K562 treated with DMSO at 1 percent for 4 hours (cell line): ENCODE results near the gene ZNF2. TPM values are rescaled to one million over a fixed set of nuclear protein-coding genes. Genes with fewer than 3 reads are reported as not detected.

Source experiments
- total RNA-seq: library from RNA; unstranded; fragments of 300-600 nt; gene quantifications from 2 replicates; pipeline ENCODE4 v1.2.3, GENCODE V29; 2022; ENCODE audit not compliant: insufficient read depth

The ZNF2 gene
- total RNA-seq, result 1.4 and 2.5 TPM in 2 replicates

DNA sequence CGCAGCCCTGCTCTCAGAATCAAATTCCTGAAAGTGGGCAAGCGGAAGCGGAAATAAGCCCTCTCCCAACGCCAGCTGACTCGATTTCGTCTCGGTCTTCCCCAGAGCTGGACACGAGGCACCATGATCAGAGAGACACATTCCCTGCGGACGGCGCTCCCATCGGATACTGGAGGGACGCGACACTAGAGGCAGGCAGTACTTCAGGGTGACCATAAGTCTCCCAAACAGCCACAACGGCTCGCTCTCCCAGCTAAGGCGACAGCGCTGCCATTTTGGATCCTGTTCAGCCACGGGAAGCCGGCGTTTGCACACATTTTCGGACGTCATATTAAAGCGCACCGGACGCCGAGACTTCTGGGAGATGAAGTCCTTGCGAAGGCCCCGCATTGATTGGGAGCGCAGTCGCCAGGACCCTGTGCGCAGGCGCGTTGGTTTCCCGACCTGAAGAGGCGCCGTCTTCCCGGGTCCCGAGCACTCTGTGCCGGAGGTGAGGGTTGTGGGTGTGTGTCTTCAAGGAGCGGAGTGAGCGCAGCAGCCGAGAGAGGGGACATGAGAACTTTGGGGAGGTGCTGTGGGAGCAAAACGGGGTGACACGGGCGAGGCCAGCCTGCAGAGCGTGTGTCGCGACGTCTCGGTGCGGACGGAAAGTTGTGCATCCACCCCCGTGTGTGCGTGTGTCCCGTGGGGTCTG lies at the start of gene ZNF2:
TSS of gene ZNF2 (plus strand) at position 439 of the 694 bp plus-strand sequence. CDS start 10,418 bp downstream, outside the sequence.

DNA sequence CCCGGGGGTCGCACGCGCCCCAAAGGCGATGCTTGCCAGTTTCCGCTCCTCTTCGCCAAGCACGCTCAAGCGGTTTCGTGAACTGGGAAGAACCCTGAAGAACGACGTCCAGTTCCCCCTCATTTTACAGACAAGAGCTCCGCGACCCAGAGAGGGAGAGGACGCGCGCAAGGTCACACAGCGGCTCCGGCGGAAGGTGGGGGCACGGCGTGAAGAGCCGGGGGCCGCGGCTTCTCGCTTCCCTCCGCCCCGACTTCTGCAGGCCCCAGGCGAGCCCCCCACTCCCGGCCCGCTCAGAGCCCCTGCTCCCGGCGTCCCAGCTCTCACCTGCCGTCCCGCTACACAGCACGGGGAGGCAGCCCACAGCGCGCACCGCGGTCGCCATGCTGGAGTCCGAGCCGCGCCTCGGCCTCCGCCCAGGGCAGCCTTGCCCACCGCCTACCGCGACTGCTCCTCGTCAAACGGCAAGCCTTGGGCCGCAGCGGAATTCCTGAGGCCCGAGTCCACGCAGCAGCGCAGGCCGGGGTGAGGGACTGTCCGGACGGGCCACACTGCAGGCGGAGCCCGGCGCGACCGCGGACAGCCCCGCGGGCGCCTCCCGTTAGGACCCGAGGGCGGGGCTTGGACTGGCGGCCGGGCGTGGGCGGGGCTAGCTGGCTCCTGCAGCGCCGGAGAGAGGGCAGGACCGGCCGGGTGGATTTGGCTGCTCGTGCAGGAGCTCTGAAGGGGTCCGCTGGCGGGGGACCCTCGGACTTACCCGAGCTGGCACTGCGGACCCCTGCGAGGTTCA lies 44.0 kb upstream of the ZNF2 start, which contains the start of gene MRPS5:
TSS of gene MRPS5 (minus strand) at position 402 of the 790 bp plus-strand sequence. CDS start at position 385, 17 bp downstream.

GRCh38 chr2:95159690-95160449 lies 5.7 kb upstream of the ZNF2 start, which contains the start of gene ZNF514:
TSS of gene ZNF514 (minus strand) at chr2:95159848. CDS start at chr2:95153253, 6,595 bp downstream.

DNA sequence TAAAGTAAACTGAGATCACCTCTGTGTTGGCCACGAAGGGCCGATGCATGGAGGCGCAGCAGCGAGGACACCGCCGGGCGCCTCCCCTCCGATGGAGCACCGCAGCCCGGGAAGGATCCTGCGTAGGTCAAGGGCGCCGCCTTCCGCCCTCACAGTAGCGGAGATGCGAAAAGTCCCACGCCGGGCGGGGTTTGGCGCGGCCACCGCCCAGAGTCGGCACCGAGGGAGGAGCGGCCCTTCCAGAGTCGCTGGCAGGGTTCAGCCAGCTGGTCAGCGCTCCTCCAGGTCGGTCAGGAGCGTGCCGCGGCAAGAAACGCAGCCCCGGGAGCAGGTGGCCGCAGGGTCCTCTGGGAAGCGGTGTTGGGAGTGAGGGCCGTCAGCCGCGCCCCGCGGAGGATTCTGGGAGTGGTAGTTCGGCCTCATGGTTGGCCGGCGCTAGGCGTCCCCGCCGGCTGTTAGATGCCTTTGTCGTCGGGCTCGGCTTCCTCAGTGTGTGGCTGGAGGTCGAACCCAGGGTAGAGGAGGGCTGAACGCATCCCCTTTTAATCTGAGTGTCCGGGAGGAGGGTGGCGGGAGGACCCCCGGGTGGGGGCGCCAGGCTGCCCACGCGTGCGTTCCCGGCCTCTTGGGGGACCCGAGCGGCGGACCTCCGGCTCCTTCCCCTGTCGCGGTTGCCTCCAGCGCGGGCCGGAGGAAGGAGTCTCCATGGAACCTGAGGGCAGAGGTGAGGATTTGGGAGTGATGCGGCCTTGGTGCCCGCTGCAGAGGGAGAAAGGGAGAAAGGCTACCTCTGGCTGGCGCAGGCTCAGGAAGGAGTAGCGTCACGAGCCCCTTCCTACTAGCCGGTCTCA lies 41.7 kb downstream of the ZNF2 start, which contains the start of gene ZNF892:
TSS of gene ZNF892 (plus strand) at position 411 of the 851 bp plus-strand sequence. CDS start at position 706, 295 bp downstream.

Other genes starting within 250 kb of the ZNF2 start
- gene MAL, start 140.1 kb upstream of the ZNF2 start, total RNA-seq, result not detected in 2 replicates
- gene MRPS5, start 44.0 kb upstream of the ZNF2 start, total RNA-seq, result 69.2 and 72.2 TPM in 2 replicates
- gene ZNF514, start 6.0 kb upstream of the ZNF2 start, total RNA-seq, result 2.1 and 6.2 TPM in 2 replicates
- gene ZNF892, start 41.7 kb downstream of the ZNF2 start, total RNA-seq, result not detected in 2 replicates
- gene PROM2, start 108.6 kb downstream of the ZNF2 start, total RNA-seq, result not detected in 2 replicates
- gene KCNIP3, start 131.5 kb downstream of the ZNF2 start, total RNA-seq, result not detected in 2 replicates
- gene FAHD2A, start 236.9 kb downstream of the ZNF2 start, total RNA-seq, result 27.0 and 27.1 TPM in 2 replicates